Breast epithelium (tissue), 3 donors: ENCODE measurements around the gene ST7.

Source experiments
- CTCF ChIP-seq, 3 donors: fragments of 450-650 bp; IDR thresholded peaks; one replicate each; pipeline ENCODE4 v1.5.1; 2016 to 2017; ENCODE audit warnings: antibody characterized with exemption in 3 of 3, mild to moderate bottlenecking in 3 of 3, moderate library complexity in 3 of 3
- POLR2A ChIP-seq: fragments of 450-650 bp; IDR thresholded peaks from one replicate; pipeline ENCODE4 v1.6.1; 2016; ENCODE audit warnings: antibody characterized with exemption, mild to moderate bottlenecking, moderate library complexity

- no peak for TF ChIP-seq CTCF (IDR thresholded peaks at IDR 0.05)
- no peak for TF ChIP-seq POLR2A
These were observed 123.2 kb downstream of the ST7 start for GRCh38 chr7:117076426-117076943.
